Neural progenitor cell (in vitro differentiated cells): Measurements from ENCODE around the gene DTYMK.

Experiments used
- CTCF ChIP-seq: fragments of 200-600 bp; sonication (generic); IDR thresholded peaks from 2 replicates; pipeline ENCODE4 v1.5.1; 2017; ENCODE audit warnings: antibody characterized with exemption, mild to moderate bottlenecking
- EZH2 ChIP-seq: fragments of 200-600 bp; sonication (generic); IDR thresholded peaks from 2 replicates; pipeline ENCODE4 v1.6.1; 2017; ENCODE audit warnings: antibody characterized with exemption, mild to moderate bottlenecking, moderate library complexity
- EZH2phosphoT487 ChIP-seq: fragments of 200-600 bp; sonication (generic); IDR thresholded peaks from 2 replicates; pipeline ENCODE4 v1.6.1; 2017; ENCODE audit warnings: antibody characterized with exemption

- TF ChIP-seq CTCF, result no peak
- no peak for TF ChIP-seq EZH2
- TF ChIP-seq EZH2phosphoT487, result no peak
Measured at GRCh38 chr2:241652142-241652541, 34.5 kb downstream of the DTYMK start.
